K562 (cell line): ENCODE data around the gene EXOC6.

Experiments used
- RFX1 ChIP-seq: fragments of 450-650 bp; IDR thresholded peaks from 2 replicates; pipeline ENCODE4 v1.6.1; 2016; ENCODE audit warnings: mild to moderate bottlenecking, moderate library complexity
- TAF1 ChIP-seq: IDR thresholded peaks from 2 replicates; pipeline ENCODE4 v1.6.1; 2011; ENCODE audit warnings: mild to moderate bottlenecking, low read length, moderate library complexity; ENCODE audit not compliant: insufficient read depth, control insufficient read depth, severe bottlenecking; ENCODE audit errors: extremely low read depth

DNA sequence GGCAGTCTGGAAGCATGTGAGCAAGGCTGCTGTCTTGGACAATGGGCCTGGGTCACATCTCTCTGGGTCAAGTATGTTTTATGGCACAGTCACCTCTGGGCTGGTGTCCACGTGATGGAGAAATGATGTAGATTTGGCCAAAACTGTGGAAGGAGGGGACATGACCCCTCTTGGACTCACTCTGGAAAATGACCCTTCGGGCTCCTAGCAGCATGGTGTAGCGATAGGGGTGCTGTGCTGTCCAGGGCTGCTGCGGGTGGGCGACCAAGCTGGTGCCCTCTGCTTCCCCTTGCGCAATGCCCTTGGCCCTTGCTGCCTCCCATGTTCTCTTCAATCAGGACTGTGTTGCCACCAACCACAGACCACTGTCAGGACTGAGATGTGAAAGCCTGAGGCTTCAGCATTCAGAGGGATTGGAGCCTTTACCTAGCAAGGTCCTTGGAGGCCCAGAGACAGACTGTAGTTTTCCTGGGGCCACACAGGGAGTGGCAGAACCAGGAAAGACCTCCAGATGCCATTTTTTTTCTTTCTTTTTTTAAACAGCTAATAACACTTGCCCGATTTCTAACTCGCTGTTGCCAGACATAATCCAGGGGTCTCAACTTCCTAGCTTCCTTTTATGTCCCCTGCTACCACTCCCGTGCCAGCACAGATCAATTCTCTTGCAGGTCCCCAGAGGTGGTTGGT is 231.5 kb downstream of the EXOC6 start:
- no peak for TF ChIP-seq TAF1
- no peak for TF ChIP-seq RFX1
